Urothelium cell line (cell line): ENCODE measurements around the gene RNF227.
"Not testable (repeated sequence)": the region's sequence is repeated elsewhere in the genome, so short reads cannot be mapped to it uniquely, and the experiment has no call there.

ENCODE experiments used
- DNase-seq: peaks from one replicate; pipeline ENCODE4 v3.0.0; 2011; ENCODE audit warnings: low spot score, mixed read lengths
- FAIRE-seq: peaks from 2 replicates; lab custom pipeline; 2011; peaks lifted over from hg19 to GRCh38; lab: Jason Lieb, UNC

The RNF227 gene

DNA sequence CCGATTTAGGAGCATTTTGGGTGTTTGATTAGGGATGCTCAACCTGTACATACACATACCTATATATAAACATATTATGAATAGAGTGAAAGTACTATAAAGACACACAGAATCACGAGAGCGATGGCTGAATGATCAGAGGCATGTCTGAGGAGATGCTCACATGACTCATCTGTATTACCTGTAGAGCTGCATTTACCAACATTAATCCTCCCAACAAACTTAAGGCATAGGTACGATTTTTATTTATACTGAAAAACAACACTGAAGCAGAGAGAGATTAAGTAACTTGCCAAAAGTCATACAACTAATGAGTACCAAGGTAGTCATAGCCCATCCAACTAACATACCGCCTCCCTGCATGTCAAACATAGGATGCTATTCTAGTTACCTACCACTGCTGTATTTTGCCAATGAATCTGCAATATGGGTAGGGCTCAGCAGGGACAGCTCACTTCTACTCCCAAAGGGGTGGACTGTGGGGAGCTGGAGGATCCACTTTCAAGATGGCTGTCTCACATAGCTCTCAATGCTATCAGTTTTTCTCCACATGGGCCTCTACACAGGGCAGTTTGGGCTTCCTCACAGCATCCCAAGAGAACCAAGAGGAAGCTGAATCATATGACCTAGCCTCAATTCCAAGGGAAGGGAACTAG is 51.0 kb downstream of the RNF227 start:
- no peak for FAIRE-seq
- no peak for DNase-seq

- not testable (repeated sequence) for DNase-seq, FAIRE-seq
These were observed 51.7 kb downstream of the RNF227 start for GRCh38 chr17:7864384-7864783.
